Measurements from ENCODE around the gene TRPM3.

DNA sequence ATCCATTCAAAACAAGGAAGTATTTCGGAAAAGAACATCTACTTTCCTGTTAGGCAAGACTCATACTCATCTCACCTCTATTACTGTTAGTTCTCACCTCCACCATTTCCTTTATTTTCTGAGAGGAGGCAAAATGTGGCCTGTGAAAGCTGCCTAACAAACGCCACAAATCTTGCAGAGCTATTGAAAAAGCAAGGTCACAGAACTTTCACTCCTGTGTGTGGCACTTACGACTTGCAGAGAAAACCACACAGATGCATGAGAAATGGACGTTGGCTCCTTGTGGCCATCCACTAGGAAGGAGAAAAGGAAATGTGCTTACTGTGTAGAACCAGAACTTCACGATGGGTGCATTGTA lies 511.2 kb downstream of the TRPM3 start:
- TF ChIP-seq POLR2A (IDR thresholded peaks at IDR 0.05) = no peak
- TF ChIP-seq, protein P1, sequence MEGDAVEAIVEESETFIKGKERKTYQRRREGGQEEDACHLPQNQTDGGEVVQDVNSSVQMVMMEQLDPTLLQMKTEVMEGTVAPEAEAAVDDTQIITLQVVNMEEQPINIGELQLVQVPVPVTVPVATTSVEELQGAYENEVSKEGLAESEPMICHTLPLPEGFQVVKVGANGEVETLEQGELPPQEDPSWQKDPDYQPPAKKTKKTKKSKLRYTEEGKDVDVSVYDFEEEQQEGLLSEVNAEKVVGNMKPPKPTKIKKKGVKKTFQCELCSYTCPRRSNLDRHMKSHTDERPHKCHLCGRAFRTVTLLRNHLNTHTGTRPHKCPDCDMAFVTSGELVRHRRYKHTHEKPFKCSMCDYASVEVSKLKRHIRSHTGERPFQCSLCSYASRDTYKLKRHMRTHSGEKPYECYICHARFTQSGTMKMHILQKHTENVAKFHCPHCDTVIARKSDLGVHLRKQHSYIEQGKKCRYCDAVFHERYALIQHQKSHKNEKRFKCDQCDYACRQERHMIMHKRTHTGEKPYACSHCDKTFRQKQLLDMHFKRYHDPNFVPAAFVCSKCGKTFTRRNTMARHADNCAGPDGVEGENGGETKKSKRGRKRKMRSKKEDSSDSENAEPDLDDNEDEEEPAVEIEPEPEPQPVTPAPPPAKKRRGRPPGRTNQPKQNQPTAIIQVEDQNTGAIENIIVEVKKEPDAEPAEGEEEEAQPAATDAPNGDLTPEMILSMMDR (IDR thresholded peaks at IDR 0.05) = no peak

Data from esophagus squamous epithelium (tissue), 4 donors.